Hepatocyte (in vitro differentiated cells): ENCODE measurements around the gene TIGD1. TPM values are rescaled to one million over a fixed set of nuclear protein-coding genes. Genes with fewer than 3 reads are reported as not detected.

Source experiments
- DNase-seq: peaks from one replicate; pipeline ENCODE4 v3.0.0-alpha.2; 2016; ENCODE audit warnings: low spot score
- H2AFZ ChIP-seq: fragments of 200-600 bp; sonication (generic); 2 replicates; pipeline ENCODE4 v1.6.0; 2016; ENCODE audit warnings: antibody characterized with exemption, mild to moderate bottlenecking
- H3K27ac ChIP-seq: fragments of 200-600 bp; sonication (generic); 2 replicates; pipeline ENCODE4 v1.5.1; 2016; ENCODE audit warnings: mild to moderate bottlenecking
- H3K27me3 ChIP-seq: fragments of 200-600 bp; sonication (generic); 2 replicates; pipeline ENCODE4 v1.6.1; 2016
- H3K36me3 ChIP-seq: fragments of 200-600 bp; sonication (generic); replicated peaks from 2 replicates; pipeline ENCODE4 v1.5.1; 2016; ENCODE audit warnings: low read depth; ENCODE audit not compliant: insufficient read depth
- H3K4me1 ChIP-seq: fragments of 200-600 bp; sonication (generic); 2 replicates; pipeline ENCODE4 v1.5.1; 2016; ENCODE audit warnings: mild to moderate bottlenecking, moderate library complexity; ENCODE audit not compliant: insufficient read depth
- H3K4me2 ChIP-seq: fragments of 200-600 bp; sonication (generic); 2 replicates; pipeline ENCODE4 v1.6.0; 2016
- H3K4me3 ChIP-seq: fragments of 200-600 bp; sonication (generic); 2 replicates; pipeline ENCODE4 v1.5.1; 2016; ENCODE audit warnings: mild to moderate bottlenecking
- H3K79me2 ChIP-seq: fragments of 200-600 bp; sonication (generic); 2 replicates; pipeline ENCODE4 v1.6.0; 2017; ENCODE audit warnings: mild to moderate bottlenecking
- H3K9me2 ChIP-seq: fragments of 200-600 bp; sonication (generic); replicated peaks from 2 replicates; pipeline ENCODE4 v1.6.0; 2017; ENCODE audit warnings: mild to moderate bottlenecking; ENCODE audit not compliant: insufficient read depth
- H3K9me3 ChIP-seq: fragments of 200-600 bp; sonication (generic); 2 replicates; pipeline ENCODE4 v1.5.1; 2016; ENCODE audit warnings: low read depth, mild to moderate bottlenecking
- H4K20me1 ChIP-seq: fragments of 200-600 bp; sonication (generic); 2 replicates; pipeline ENCODE4 v1.6.0; 2016; ENCODE audit warnings: mild to moderate bottlenecking; ENCODE audit not compliant: insufficient read depth, poor library complexity, severe bottlenecking
- CTCF ChIP-seq: fragments of 200-600 bp; sonication (generic); IDR thresholded peaks from 2 replicates; pipeline ENCODE4 v1.5.1; 2016; ENCODE audit warnings: antibody characterized with exemption, mild to moderate bottlenecking; ENCODE audit not compliant: poor library complexity
- EZH2 ChIP-seq: fragments of 200-600 bp; sonication (generic); IDR thresholded peaks from 2 replicates; pipeline ENCODE4 v1.6.1; 2016; ENCODE audit warnings: antibody characterized with exemption, mild to moderate bottlenecking, borderline replicate concordance
- EZH2phosphoT487 ChIP-seq: fragments of 200-600 bp; sonication (generic); IDR thresholded peaks from one replicate; pipeline ENCODE4 v1.6.1; 2018; ENCODE audit warnings: antibody characterized with exemption, mild to moderate bottlenecking, low read depth, moderate library complexity; ENCODE audit not compliant: unreplicated experiment, severe bottlenecking
- WGBS: methylation state at CpG from one replicate; pipeline ENCODE4 v1.1.6; 2016; ENCODE audit warnings: low lambda C conversion rate; ENCODE audit errors: missing lambda C conversion rate; 5-methylcytosine and 5-hydroxymethylcytosine counted together
- polyA plus RNA-seq: library from polyadenylated mRNA; unstranded; fragments of >200 nt; fragmentation: Nextera tagmentation; extraction: Ambion mirVana; gene quantifications from 2 replicates; pipeline ENCODE4 v1.2.1, GENCODE V29; 2016
- total RNA-seq: library from RNA; depleted of rRNA; stranded (reverse); fragments of >200 nt; gene quantifications from 2 replicates; pipeline ENCODE4 v1.2.3, GENCODE V29; 2014

Gene TIGD1
- total RNA-seq (8.7 and 9.1 TPM in 2 replicates), polyA plus RNA-seq (6.2 TPM in 2 replicates)

- H3K4me2 ChIP-seq = peak within 1 kb of the TSS; percentile 89
- H3K36me3 ChIP-seq = no peaks in the 10 kb centered on the region
- peaks cover 22% of the 10 kb centered on the region for H4K20me1 ChIP-seq
- no peaks in the 10 kb centered on the region for H3K4me1 ChIP-seq
- H3K9me3 ChIP-seq = no peaks in the 10 kb centered on the region
- 2% methylated on average over 51 of the region's 81 CpGs for WGBS
- H2AFZ ChIP-seq = peak within 1 kb of the TSS; percentile 86
- peak within 1 kb of the TSS; percentile 95 for H3K27ac ChIP-seq
- peak within 1 kb of the TSS; percentile 51 for H3K4me3 ChIP-seq
- no peak for TF ChIP-seq EZH2phosphoT487
- TF ChIP-seq EZH2 = no peak
- H3K79me2 ChIP-seq = peaks cover 82% of the 10 kb centered on the region
- H3K9me2 ChIP-seq = no peaks in the 10 kb centered on the region
- DNase-seq = peak; percentile 97
- H3K27me3 ChIP-seq = no peaks in the 10 kb centered on the region
Measured at GRCh38 chr2:232550354-232551249, at the start of gene TIGD1, which contains the start of gene EIF4E2. TIGD1 (minus strand) TSS chr2:232550557; CDS start chr2:232549882, 675 bp downstream. EIF4E2 (plus strand) TSS chr2:232550689; CDS start chr2:232550725, 36 bp downstream.

GRCh38 chr2:232598293-232598692, 47.9 kb upstream of the TIGD1 start:
- Histone ChIP-seq H3K4me1 (no peaks in the 10 kb centered on the region), H3K9me2 (no peaks in the 10 kb centered on the region), H2AFZ (no peak overlapping the region), H4K20me1 (no peaks in the 10 kb centered on the region), H3K27me3 (no peaks in the 10 kb centered on the region), H3K79me2 (no peaks in the 10 kb centered on the region), H3K4me3 (no peak overlapping the region), H3K36me3 (no peaks in the 10 kb centered on the region), H3K9me3 (no peaks in the 10 kb centered on the region), H3K4me2 (no peak overlapping the region), H3K27ac (no peak overlapping the region)
- WGBS = 90% methylated on average over 4 of the region's 4 CpGs
- no peak for DNase-seq
- no peak for TF ChIP-seq EZH2
- TF ChIP-seq CTCF = no peak
- no peak for TF ChIP-seq EZH2phosphoT487

- 98% methylated on average over 7 of the region's 7 CpGs for WGBS
- no peaks in the 10 kb centered on the region for H3K9me3 ChIP-seq
- DNase-seq = no peak
- H3K27me3 ChIP-seq = no peaks in the 10 kb centered on the region
- H4K20me1 ChIP-seq = no peaks in the 10 kb centered on the region
- no peaks in the 10 kb centered on the region for H3K4me1 ChIP-seq
- no peak overlapping the region for H3K27ac ChIP-seq
- no peak overlapping the region for H2AFZ ChIP-seq
- H3K4me3 ChIP-seq = no peak overlapping the region
- H3K4me2 ChIP-seq = no peak overlapping the region
- no peaks in the 10 kb centered on the region for H3K9me2 ChIP-seq
- no peaks in the 10 kb centered on the region for H3K79me2 ChIP-seq
- TF ChIP-seq EZH2 (no peak), EZH2phosphoT487 (no peak), CTCF (no peak)
- no peaks in the 10 kb centered on the region for H3K36me3 ChIP-seq
Measured at GRCh38 chr2:232597362-232598079, 47.2 kb upstream of the TIGD1 start.

- no peaks in the 10 kb centered on the region for H4K20me1 ChIP-seq
Measured at GRCh38 chr2:232593982-232594381, 43.6 kb upstream of the TIGD1 start.

More at GRCh38 chr2:232593982-232594381, 43.6 kb upstream of the TIGD1 start:
- Histone ChIP-seq H3K4me1 (no peaks in the 10 kb centered on the region), H3K36me3 (no peaks in the 10 kb centered on the region), H3K9me2 (no peaks in the 10 kb centered on the region), H3K79me2 (no peaks in the 10 kb centered on the region), H3K4me3 (no peak overlapping the region), H3K27ac (peak overlapping the region; percentile 92), H2AFZ (no peak overlapping the region), H3K27me3 (no peaks in the 10 kb centered on the region), H3K4me2 (no peak overlapping the region), H3K9me3 (no peaks in the 10 kb centered on the region)
- WGBS = 66% methylated on average over 7 of the region's 7 CpGs
- no peak for TF ChIP-seq EZH2
- no peak for TF ChIP-seq CTCF
- no peak for TF ChIP-seq EZH2phosphoT487
- no peak for DNase-seq
